Measurements from ENCODE around the gene NATD1. TPM values are rescaled to one million over a fixed set of nuclear protein-coding genes. Genes with fewer than 3 reads are reported as not detected.

The NATD1 gene
- total and polyA plus RNA-seq, 2 of the 8 experiments (the other 6 are each of a cell fraction or from before 2014, with no cell fraction given), result 5.4 to 8.4 TPM

DNA sequence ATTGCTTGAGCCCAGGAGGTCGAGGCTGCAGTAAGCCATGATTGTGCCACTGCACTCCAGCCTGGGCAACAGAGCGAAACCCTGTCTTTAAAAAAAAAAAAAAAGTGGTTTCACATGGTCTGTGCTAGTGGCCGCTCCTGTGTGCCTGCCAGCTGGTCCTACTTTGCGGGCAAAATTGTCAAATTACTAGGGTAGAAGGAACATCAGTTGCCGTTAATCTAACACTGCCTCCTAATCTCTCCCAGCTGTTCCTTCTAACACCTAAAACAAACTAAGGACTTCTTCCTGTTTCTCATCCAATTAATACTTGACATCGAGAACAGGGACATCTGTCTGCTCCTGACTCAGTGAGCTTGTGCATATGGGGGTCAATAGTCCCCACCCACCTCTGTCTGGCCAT, 63.1 kb downstream of the NATD1 start (continued):
- TF ChIP-seq RNF2 (IDR thresholded peaks at IDR 0.05; ENCODE audit: borderline replicate concordance, low read depth, low read length, missing control alignments, poor library complexity, severe bottlenecking) (no peak), PHF8 (conservative IDR thresholded peaks at IDR 0.05; ENCODE audit: low read depth, low read length) (no peak)
